Endothelial cell of umbilical vein (primary cell): ENCODE results near the gene CDIPT. TPM values are rescaled to one million over a fixed set of nuclear protein-coding genes. Genes with fewer than 3 reads are reported as not detected.

ENCODE experiments used
- BruUV-seq: library from RNA; stranded (reverse); fragments of 400-500 nt; replicated peaks from 2 replicates; lab custom pipeline; 2021; lab: Mats Ljungman, UMichigan
- CTCF ChIA-PET: fragments of 300-600, 350-600 bp; sonication (Branson Sonifier 250); formaldehyde crosslinking; loops from one replicate; lab custom pipeline; 2021; ENCODE audit warnings: antibody characterized with exemption, inconsistent platforms; lab: Charles Lee
- POLR2A ChIA-PET: fragments of 300-600, 350-600 bp; sonication (Branson Sonifier 250); formaldehyde crosslinking; loops from one replicate; lab custom pipeline; 2021; ENCODE audit warnings: antibody characterized with exemption, inconsistent platforms; lab: Charles Lee
- DNase-seq: peaks from one replicate; pipeline ENCODE4 v3.0.0-alpha.2; 2011; ENCODE audit warnings: low read depth, low spot score
- FAIRE-seq: peaks from 2 replicates; lab custom pipeline; 2011; peaks lifted over from hg19 to GRCh38; lab: Jason Lieb, UNC
- H2AFZ ChIP-seq: 2 replicates; pipeline ENCODE4 v1.6.0; 2012; ENCODE audit warnings: low read depth, low read length, control low read depth, inconsistent platforms
- H3K27ac ChIP-seq: 2 replicates; pipeline ENCODE4 v1.5.1; 2011; ENCODE audit warnings: low read depth, mild to moderate bottlenecking, control low read depth, low read length, moderate library complexity; ENCODE audit not compliant: insufficient read depth
- H3K27me3 ChIP-seq, 2 experiments: 2 replicates each; pipeline versions ENCODE4 v1.6.0 to v1.6.1; 2011; ENCODE audit warnings: low read length in 2 of 2, mixed read lengths in 1 of 2; ENCODE audit not compliant: control insufficient read depth in 2 of 2, insufficient read depth in 2 of 2
- H3K36me3 ChIP-seq, 2 experiments: 2 replicates in 1 of 2; 3 replicates in 1 of 2; pipeline ENCODE4 v1.5.1; 2011; ENCODE audit warnings: low read length in 2 of 2, mild to moderate bottlenecking in 1 of 2, moderate library complexity in 1 of 2; ENCODE audit not compliant: control insufficient read depth in 2 of 2, insufficient read depth in 2 of 2; ENCODE audit errors: extremely low read depth in 1 of 2
- H3K4me1 ChIP-seq: 3 replicates; pipeline ENCODE4 v1.5.1; 2011; ENCODE audit warnings: mild to moderate bottlenecking, low read length; ENCODE audit not compliant: control insufficient read depth, insufficient read depth; ENCODE audit errors: extremely low read depth
- H3K4me2 ChIP-seq: 2 replicates; pipeline ENCODE4 v1.6.1; 2011; ENCODE audit warnings: low read length, control low read depth, mixed read lengths; ENCODE audit not compliant: insufficient read depth
- H3K4me3 ChIP-seq, 3 experiments: fragments of 200-600 bp in 1 of 3; sonication (generic), shearing (Covaris generic) in 1 of 3; replicated peaks in 1 of 3; 2 replicates each; pipeline ENCODE4 v1.5.1; 2011 to 2016; ENCODE audit warnings: control low read depth in 3 of 3, low read length in 3 of 3, mild to moderate bottlenecking in 2 of 3, inconsistent platforms in 1 of 3, low read depth in 1 of 3, moderate library complexity in 1 of 3; ENCODE audit not compliant: insufficient read depth in 1 of 3
- H3K79me2 ChIP-seq: 2 replicates; pipeline ENCODE4 v1.6.0; 2012; ENCODE audit warnings: low read length, inconsistent platforms; ENCODE audit not compliant: control insufficient read depth, insufficient read depth
- H3K9ac ChIP-seq: replicated peaks from 2 replicates; pipeline ENCODE3; 2011; ENCODE audit warnings: low read length, control low read depth; ENCODE audit not compliant: insufficient read depth; ENCODE audit errors: extremely low read depth
- H3K9me1 ChIP-seq: replicated peaks from 3 replicates; pipeline ENCODE4 v1.6.0; 2011; ENCODE audit warnings: mild to moderate bottlenecking, low read length; ENCODE audit not compliant: control insufficient read depth, insufficient read depth; ENCODE audit errors: extremely low read depth
- H3K9me3 ChIP-seq: replicated peaks from 2 replicates; pipeline ENCODE4 v1.5.1; 2012; ENCODE audit warnings: low read length, inconsistent platforms; ENCODE audit not compliant: control insufficient read depth, insufficient read depth
- H4K20me1 ChIP-seq: replicated peaks from 2 replicates; pipeline ENCODE3; 2011; ENCODE audit warnings: mild to moderate bottlenecking, low read length; ENCODE audit not compliant: control insufficient read depth, insufficient read depth; ENCODE audit errors: extremely low read depth
- CTCF ChIP-seq, 2 donors: IDR thresholded peaks; 1 replicate in 1 of 2; 2 replicates in 1 of 2; pipeline ENCODE4 v1.5.1; 2011; ENCODE audit warnings: low read length in 2 of 2, mild to moderate bottlenecking in 2 of 2, moderate library complexity in 2 of 2, control low read depth in 1 of 2, inconsistent platforms in 1 of 2, low read depth in 1 of 2; ENCODE audit not compliant: insufficient read depth in 1 of 2; ENCODE audit errors: extremely low read depth in 1 of 2
- EZH2 ChIP-seq: IDR thresholded peaks from 2 replicates; pipeline ENCODE4 v1.6.1; 2012; ENCODE audit warnings: borderline replicate concordance, low read depth, mild to moderate bottlenecking, moderate library complexity, low read length, inconsistent platforms; ENCODE audit not compliant: severe bottlenecking
- FOS ChIP-seq: IDR thresholded peaks from 2 replicates; pipeline ENCODE4 v1.6.1; 2011; ENCODE audit warnings: mild to moderate bottlenecking, low read length, moderate library complexity, borderline replicate concordance; ENCODE audit not compliant: insufficient read depth
- GATA2 ChIP-seq: IDR thresholded peaks from 2 replicates; pipeline ENCODE4 v1.7.0; 2011; ENCODE audit warnings: low read depth, mild to moderate bottlenecking, moderate library complexity, mixed read lengths, low read length; ENCODE audit not compliant: insufficient read length, insufficient read depth
- JUN ChIP-seq: IDR thresholded peaks from 2 replicates; pipeline ENCODE4 v1.6.1; 2011; ENCODE audit warnings: borderline replicate concordance, low read depth; ENCODE audit not compliant: insufficient read length, insufficient read depth
- MAX ChIP-seq: IDR thresholded peaks from 2 replicates; pipeline ENCODE4 v1.6.1; 2011; ENCODE audit not compliant: insufficient read depth, insufficient read length
- MYC ChIP-seq: IDR thresholded peaks from one replicate; pipeline ENCODE4 v1.6.1; 2011; ENCODE audit warnings: mild to moderate bottlenecking, low read depth, low read length
- POLR2A ChIP-seq: IDR thresholded peaks from 2 replicates; pipeline ENCODE4 v1.6.1; 2012; ENCODE audit warnings: low read depth, mild to moderate bottlenecking, control low read depth, low read length
- POLR2AphosphoS5 ChIP-seq: IDR thresholded peaks from 2 replicates; pipeline ENCODE4 v1.6.1; 2012; ENCODE audit warnings: low read depth, mild to moderate bottlenecking, control low read depth, low read length, moderate library complexity; ENCODE audit not compliant: insufficient read depth
- dilution Hi-C: fragments of 300-500 bp; cut with MboI; formaldehyde crosslinking; loops from one replicate; pipeline ENCODE4 v1.15.0; 2019; ENCODE audit warnings: low sequenced_read_pairs; ENCODE audit not compliant: extremely low pct_ligation_motif_present
- intact Hi-C: fragments of 100-400 bp; cut with micrococcal nuclease; formaldehyde crosslinking; loops from one replicate; pipeline ENCODE4 v1.10.0; 2022
- polyA plus RNA-seq, 4 experiments: library from polyadenylated mRNA; depleted of rRNA in 3 of 4; stranded (reverse) in 3 of 4; unstranded in 1 of 4; fragments of >200 nt; gene quantifications; 2 replicates each; pipeline versions ENCODE4 v1.2.1 to v1.2.3, GENCODE V29; 2011 to 2012; ENCODE audit warnings: missing spikeins in 1 of 4
- total RNA-seq: library from RNA; stranded (reverse); gene quantifications from 2 replicates; pipeline ENCODE4 v1.2.3, GENCODE V29; 2021

CDIPT gene
- total and polyA plus RNA-seq, 2 donors (not counting 3 experiments of a cell fraction or from before 2014, with no cell fraction given), result 68.7 to 161 TPM

DNA sequence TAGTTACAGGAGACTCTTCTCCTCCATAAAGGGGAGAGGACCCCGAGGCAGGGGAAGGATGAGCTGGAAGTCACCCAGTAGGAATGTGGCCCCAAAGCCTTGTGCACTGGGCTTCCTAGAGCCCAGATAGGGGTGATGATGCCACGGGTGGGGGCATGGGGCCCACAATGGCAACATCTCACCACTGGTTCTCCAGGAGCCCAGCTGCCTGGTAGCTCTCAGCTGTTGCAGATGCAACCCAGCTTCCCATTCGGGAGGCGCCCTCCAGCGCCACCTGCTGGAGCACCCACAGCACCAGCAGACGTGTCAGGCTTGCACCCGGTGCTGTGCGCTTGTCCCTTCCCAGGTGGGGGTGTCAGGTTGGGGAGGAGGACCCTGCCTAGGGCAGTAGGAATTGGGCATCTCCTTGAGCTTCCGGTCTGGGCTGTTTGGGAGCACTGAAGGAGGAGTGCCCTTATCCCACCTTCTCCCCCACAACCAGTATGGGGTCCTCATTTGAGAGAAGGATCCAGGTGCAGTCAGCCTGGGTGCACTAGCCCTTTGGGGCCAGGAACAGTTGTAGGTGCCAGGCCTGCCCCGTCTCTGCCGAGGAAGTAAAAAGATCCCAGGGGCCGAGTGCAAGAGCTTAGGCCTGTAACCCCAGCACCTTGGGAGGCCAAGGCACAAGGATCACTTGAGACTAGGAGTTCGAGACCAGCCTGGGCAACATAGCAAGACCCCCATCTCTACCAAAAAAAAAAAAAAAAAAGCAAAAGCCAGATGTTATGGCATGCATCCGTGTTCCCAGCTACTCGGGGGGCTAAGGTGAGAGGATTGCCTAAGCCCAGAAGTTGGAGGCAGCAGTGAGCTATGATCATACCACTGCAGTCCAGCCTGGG is 14.4 kb downstream of the CDIPT start:
- H3K4me2 ChIP-seq, result no peak overlapping the region
- H3K4me1 ChIP-seq, result peaks cover 5% of the 10 kb centered on the region
- H4K20me1 ChIP-seq, result no peaks in the 10 kb centered on the region
- no TSS peak for BruUV-seq
- no peak overlapping the region for H3K9ac ChIP-seq
- H3K9me3 ChIP-seq, result no peaks in the 10 kb centered on the region
- no peaks in the 10 kb centered on the region for H3K27me3 ChIP-seq
- CTCF ChIA-PET, result interaction anchor here (0.6 to 5.2 kb wide), 54 partner anchors 9 to 183 kb away, joined by 3 to 163 read pairs (median 5); partner anchors contain the start of genes ASPHD1, CDIPT, HIRIP3 and KCTD13
- POLR2A ChIA-PET, result interaction anchor here (0.6 to 1.3 kb wide), 5 partner anchors 28 to 43 kb away, joined by 3 to 7 read pairs (median 4); partner anchors contain the start of gene MVP
- intact Hi-C loops, result loop anchor here (1.0 to 2.0 kb wide), 4 partner anchors 28 to 173 kb away; partner anchors contain the start of gene MVP
- peaks cover 0 to 15% of the 10 kb centered on the region in 2 experiments for H3K36me3 ChIP-seq
- H3K4me3 ChIP-seq, result no peak overlapping the region
- TF ChIP-seq EZH2, result no peak
- TF ChIP-seq CTCF (IDR thresholded peaks at IDR 0.05; ENCODE audit: extremely low read depth in 1 of 2, insufficient read depth in 1 of 2, low read depth in 1 of 2, low read length in 2 of 2), result peak; percentile 83 to 97
- peak; percentile 83 for FAIRE-seq
- no peaks in the 10 kb centered on the region for H3K79me2 ChIP-seq
- dilution Hi-C loops, result no loop called here
- H3K9me1 ChIP-seq, result no peaks in the 10 kb centered on the region
- H2AFZ ChIP-seq, result no peak overlapping the region
- no peak overlapping the region for H3K27ac ChIP-seq
- DNase-seq, result peak; percentile 63

DNA sequence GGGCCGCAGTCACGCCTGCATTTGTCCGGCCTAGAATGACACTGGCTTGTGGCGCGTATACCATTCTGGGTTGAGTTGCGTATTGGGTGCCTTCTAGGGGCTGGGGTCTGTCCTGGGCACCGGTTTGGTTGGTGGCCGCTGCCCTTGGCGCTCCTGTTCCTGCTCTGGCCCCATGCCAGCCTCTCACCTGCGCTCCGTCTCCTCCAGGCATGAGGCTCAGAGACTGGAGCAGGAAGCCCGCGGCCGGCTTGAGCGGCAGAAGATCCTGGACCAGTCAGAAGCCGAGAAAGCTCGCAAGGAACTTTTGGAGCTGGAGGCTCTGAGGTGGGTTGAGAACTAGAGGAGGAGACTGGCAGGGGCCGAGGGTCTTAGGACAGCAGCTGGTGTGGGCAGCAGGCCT is 17.4 kb downstream of the CDIPT start:
- CTCF ChIA-PET, result interaction anchor here (1.5 to 5.2 kb wide), 2 partner anchors 27 to 38 kb away, joined by 4 to 140 read pairs; partner anchors contain the start of genes MVP and PAGR1

More for the DNA sequence above, 17.4 kb downstream of the CDIPT start:
- H3K9me3 ChIP-seq, result no peaks in the 10 kb centered on the region
- peaks cover 0 to 15% of the 10 kb centered on the region in 2 experiments for H3K36me3 ChIP-seq
- no peaks in the 10 kb centered on the region for H3K79me2 ChIP-seq
- H3K27me3 ChIP-seq, result no peaks in the 10 kb centered on the region
- no peak for DNase-seq
- no peak overlapping the region for H3K4me2 ChIP-seq
- no peak for FAIRE-seq
- no peak overlapping the region for H3K9ac ChIP-seq
- H3K4me3 ChIP-seq, result no peak overlapping the region
- H3K4me1 ChIP-seq, result no peaks in the 10 kb centered on the region
- H4K20me1 ChIP-seq, result no peaks in the 10 kb centered on the region
- intact Hi-C loops (no loop called here), dilution Hi-C loops (no loop called here)
- POLR2A ChIA-PET, result no interaction called here
- no peak for TF ChIP-seq EZH2
- no peak for TF ChIP-seq POLR2AphosphoS5
- no peak for TF ChIP-seq GATA2
- no peak for TF ChIP-seq JUN
- no peak for TF ChIP-seq CTCF (IDR thresholded peaks at IDR 0.05; ENCODE audit: extremely low read depth in 1 of 2, insufficient read depth in 1 of 2, low read depth in 1 of 2, low read length in 2 of 2)
- TF ChIP-seq MYC, result no peak
- TF ChIP-seq POLR2A, result no peak
- TF ChIP-seq FOS, result no peak
- TF ChIP-seq MAX, result no peak
- H3K9me1 ChIP-seq, result no peaks in the 10 kb centered on the region
- H2AFZ ChIP-seq, result no peak overlapping the region
- BruUV-seq, result no TSS peak
- no peak overlapping the region for H3K27ac ChIP-seq
